Ovary (tissue), 9 donors: ENCODE results near the gene TM7SF2. TPM values are rescaled to one million over a fixed set of nuclear protein-coding genes. Genes with fewer than 3 reads are reported as not detected.
A peak's percentile ranks its signal among the peaks of the same experiment; 100 is the strongest.

Experiments
- DNase-seq, 5 donors: peaks; one replicate each; pipeline ENCODE4 v3.0.0-alpha.2; 2019 to 2020
- H3K27ac ChIP-seq, 2 donors: fragments of 200-600 bp; one replicate each; pipeline versions ENCODE4 v1.5.1 to v1.8.0; 2019 to 2022
- H3K27me3 ChIP-seq: fragments of 200-600 bp; one replicate; pipeline ENCODE4 v1.8.0; 2022
- H3K36me3 ChIP-seq: fragments of 200-600 bp; sonication (generic); one replicate; pipeline ENCODE4 v1.5.1; 2019
- H3K4me1 ChIP-seq: one replicate; pipeline ENCODE4 v1.8.1; 2013; ENCODE audit warnings: mild to moderate bottlenecking, moderate library complexity; ENCODE audit not compliant: insufficient read depth
- H3K4me3 ChIP-seq: fragments of 200-600 bp; sonication (generic); one replicate; pipeline ENCODE4 v1.5.1; 2017
- H3K9me3 ChIP-seq, 2 donors: fragments of 200-600 bp in 1 of 2; sonication (generic) in 1 of 2; one replicate each; pipeline versions ENCODE4 v1.5.1 to v1.8.1; 2013 to 2019; ENCODE audit warnings: mild to moderate bottlenecking in 1 of 2, moderate library complexity in 1 of 2
- EP300 ChIP-seq: sonication (generic); formaldehyde crosslinking; IDR thresholded peaks from one replicate; pipeline ENCODE4 v1.6.1; 2017; ENCODE audit warnings: antibody characterized with exemption
- POLR2A ChIP-seq: fragments of 450-650 bp; IDR thresholded peaks from one replicate; pipeline ENCODE4 v1.6.1; 2017; ENCODE audit warnings: antibody characterized with exemption, mild to moderate bottlenecking, moderate library complexity
- WGBS, 3 donors: extraction: QIAGEN DNeasy Blood & Tissue Kit in 1 of 3; methylation state at CpG; one replicate each; pipeline versions ENCODE4 v1.1.5 to v1.1.7; 2013 to 2017; 5-methylcytosine and 5-hydroxymethylcytosine counted together
- intact Hi-C, 4 donors: fragments of 100-400 bp; cut with DNase I; formaldehyde crosslinking; loops; one replicate each; pipeline versions ENCODE4 v1.11.0 to v1.15.1; 2022 to 2023
- polyA plus RNA-seq, 2 donors: library from polyadenylated mRNA; stranded (reverse); fragments of 200-250 nt in 1 of 2; fragments of 350-450 nt in 1 of 2; fragmentation: Illumina TruSeq in 1 of 2; extraction: RNeasy Lipid Tissue Mini Kit (QIAGEN cat#74804) in 1 of 2; gene quantifications; one replicate each; pipeline ENCODE4 v1.2.3, GENCODE V29; 2013 to 2014
- total RNA-seq, 7 donors: library from RNA; depleted of rRNA in 2 of 7; stranded (reverse); fragments of >200 nt in 2 of 7; fragmentation: NEBNext Ultra II Directional in 3 of 7; extraction: Animal tissue kit (Norgen Biotek cat#: 25700) in 3 of 7; gene quantifications; one replicate each; pipeline versions ENCODE4 v1.1.0 to v1.2.4, GENCODE V29; 2016 to 2023
- TF ChIP-seq, protein P1 (sequence below), 3 donors: fragments of 450-650 bp in 2 of 3; fragments of 200-600 bp in 1 of 3; IDR thresholded peaks; one replicate each; pipeline versions ENCODE4 v1.5.1 to v1.8.0; 2016 to 2022; ENCODE audit warnings: antibody characterized with exemption in 3 of 3, mild to moderate bottlenecking in 1 of 3
- donor health status: DM: no; HTN: no; CAD: no; lungs with moderate emphysema.
- donor health status: DM: no; HTN: no; CAD: no.
- donor health status: Bipolar disorder and iron deficiency.
- donor health status: DM: yes; HTN: yes; CAD: no.
- donor health status: DM: no; HTN: no; CAD: no.
- donor health status: DM: yes; HTN: yes; CAD: no.

The TM7SF2 gene
- total and polyA plus RNA-seq, 9 donors = 30.0 to 170 (median 76.3) TPM

DNA sequence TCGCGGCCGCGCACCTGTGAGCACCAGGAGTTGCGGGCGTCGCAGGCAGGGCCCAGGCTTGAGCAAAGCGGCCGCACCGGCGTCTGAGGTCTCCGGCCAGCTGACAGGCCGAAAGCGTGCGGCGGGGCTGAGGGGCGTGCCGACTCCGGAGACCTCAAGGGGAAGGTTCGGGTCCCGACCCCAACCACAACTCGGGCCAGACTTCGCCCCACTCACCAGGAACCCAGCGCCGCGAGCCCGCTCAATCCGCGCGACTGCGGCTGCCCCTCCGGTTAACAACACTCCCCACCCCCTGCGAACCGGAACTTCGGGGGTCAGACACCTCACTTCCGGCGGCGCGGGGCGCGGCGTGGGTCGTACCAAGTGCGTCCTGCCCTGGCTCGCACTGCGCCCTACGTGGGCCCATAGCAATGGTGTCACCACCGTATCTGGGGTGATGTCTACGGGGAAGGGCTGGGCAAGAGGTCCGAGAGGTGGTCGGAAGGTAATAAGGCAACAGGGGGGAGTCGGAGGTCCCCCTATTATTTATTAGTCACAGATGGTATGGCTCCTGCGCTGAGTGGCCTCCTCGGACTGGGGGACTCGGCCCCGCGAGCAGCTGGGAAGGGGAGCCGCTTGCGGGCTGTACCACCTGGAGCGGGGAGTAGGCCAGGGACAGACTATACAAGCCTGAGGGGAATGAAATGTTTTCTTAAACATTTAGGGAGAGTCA is 22.7 kb downstream of the TM7SF2 start, which contains the start of gene SYVN1:
Gene SYVN1 (minus strand): TSS at position 280 of the 712 bp plus-strand sequence. CDS start 918 bp downstream, outside the sequence.
- H3K27me3 ChIP-seq = no peaks in the 10 kb centered on the region
- H3K4me3 ChIP-seq = peak within 1 kb of the TSS; percentile 76
- TF ChIP-seq POLR2A (peak; percentile 95), EP300 (peak; percentile 33)
- TF ChIP-seq, protein P1, sequence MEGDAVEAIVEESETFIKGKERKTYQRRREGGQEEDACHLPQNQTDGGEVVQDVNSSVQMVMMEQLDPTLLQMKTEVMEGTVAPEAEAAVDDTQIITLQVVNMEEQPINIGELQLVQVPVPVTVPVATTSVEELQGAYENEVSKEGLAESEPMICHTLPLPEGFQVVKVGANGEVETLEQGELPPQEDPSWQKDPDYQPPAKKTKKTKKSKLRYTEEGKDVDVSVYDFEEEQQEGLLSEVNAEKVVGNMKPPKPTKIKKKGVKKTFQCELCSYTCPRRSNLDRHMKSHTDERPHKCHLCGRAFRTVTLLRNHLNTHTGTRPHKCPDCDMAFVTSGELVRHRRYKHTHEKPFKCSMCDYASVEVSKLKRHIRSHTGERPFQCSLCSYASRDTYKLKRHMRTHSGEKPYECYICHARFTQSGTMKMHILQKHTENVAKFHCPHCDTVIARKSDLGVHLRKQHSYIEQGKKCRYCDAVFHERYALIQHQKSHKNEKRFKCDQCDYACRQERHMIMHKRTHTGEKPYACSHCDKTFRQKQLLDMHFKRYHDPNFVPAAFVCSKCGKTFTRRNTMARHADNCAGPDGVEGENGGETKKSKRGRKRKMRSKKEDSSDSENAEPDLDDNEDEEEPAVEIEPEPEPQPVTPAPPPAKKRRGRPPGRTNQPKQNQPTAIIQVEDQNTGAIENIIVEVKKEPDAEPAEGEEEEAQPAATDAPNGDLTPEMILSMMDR (IDR thresholded peaks at IDR 0.05) = peak in 1 of 3 donors; percentile 8
- intact Hi-C loops = no loop called here
- no peaks in the 10 kb centered on the region for H3K9me3 ChIP-seq
- peak within 1 kb of the TSS; percentile 79 to 99 for H3K27ac ChIP-seq
- no peaks in the 10 kb centered on the region for H3K36me3 ChIP-seq
- WGBS, 3 donors = 0 to 1% (median 0%) methylated on average over 55 to 60 of the region's 60 CpGs
- peak; percentile 91 to 94 (median 92) for DNase-seq
- no peaks in the 10 kb centered on the region for H3K4me1 ChIP-seq

DNA sequence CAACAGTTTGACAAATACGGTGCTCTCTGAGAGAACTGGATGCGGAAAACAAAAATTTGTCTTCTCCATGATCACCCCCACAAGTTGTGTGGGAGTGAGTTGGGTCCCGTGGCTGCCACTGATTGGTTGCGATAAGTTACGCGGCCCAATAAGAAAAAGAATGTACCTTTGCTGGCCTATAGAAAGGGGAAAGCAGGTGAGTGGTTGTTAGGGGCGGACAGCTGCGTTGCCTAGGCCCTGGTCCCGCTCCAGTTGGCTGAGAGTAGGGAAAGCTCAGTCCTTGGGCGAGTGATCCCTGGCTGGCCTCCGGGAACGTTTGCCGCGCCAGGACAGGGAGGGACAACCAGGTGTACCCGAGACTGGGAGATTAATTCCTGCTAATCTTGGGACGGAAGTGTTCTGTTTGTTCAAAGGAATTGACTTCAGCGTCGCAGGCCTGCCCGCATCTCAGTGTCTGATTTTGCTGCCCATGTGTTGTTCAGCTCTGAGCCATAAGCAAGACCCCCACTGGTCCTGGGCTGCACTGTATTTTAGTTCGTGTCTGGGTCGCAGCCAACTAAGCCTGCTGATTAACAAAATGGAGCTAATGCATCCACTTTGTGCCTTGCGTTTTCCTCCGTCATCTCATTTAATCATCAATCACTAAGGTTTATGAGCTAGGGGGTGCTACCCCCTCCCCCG is 23.4 kb downstream of the TM7SF2 start:
- Histone ChIP-seq H3K27me3 (no peaks in the 10 kb centered on the region), H3K36me3 (no peaks in the 10 kb centered on the region), H3K4me3 (peak overlapping the region; percentile 76), H3K27ac (peak overlapping the region; percentile 79 to 99), H3K4me1 (no peaks in the 10 kb centered on the region), H3K9me3 (no peaks in the 10 kb centered on the region)
- WGBS, 3 donors = 1 to 2% (median 1%) methylated on average over 24 of the region's 24 CpGs
- TF ChIP-seq, protein P1 (IDR thresholded peaks at IDR 0.05) = no peak
- TF ChIP-seq EP300 (no peak), POLR2A (peak; percentile 15)
- peak; percentile 89 to 94 (median 93) for DNase-seq
- intact Hi-C loops = no loop called here

DNA sequence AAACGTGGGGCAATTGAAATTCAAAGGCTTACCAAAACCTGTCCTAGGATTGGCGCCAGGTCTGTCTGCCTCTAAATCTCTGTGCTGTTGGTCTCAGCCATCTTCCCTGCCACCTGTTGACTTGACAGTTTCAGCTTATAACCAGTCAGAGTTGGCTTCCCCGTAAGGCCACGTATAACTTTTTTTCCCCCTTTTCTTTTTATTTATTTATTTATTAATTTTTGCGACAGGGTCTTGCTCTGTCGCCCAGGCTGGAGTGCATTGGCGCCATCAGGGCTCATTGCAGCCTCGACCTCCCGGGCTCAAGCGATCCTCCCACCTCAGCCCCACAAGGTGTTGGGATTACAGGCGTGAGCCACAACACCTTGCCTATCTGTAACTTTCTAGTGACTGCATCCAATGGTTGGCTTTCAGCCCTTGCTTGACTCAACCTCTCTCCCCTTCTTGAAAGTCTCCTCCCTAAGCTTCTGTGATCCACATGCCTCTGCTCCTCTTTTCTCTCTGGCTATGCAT is 24.0 kb downstream of the TM7SF2 start:
- no peaks in the 10 kb centered on the region for H3K9me3 ChIP-seq
- peak overlapping the region in 1 of 2 donors; percentile 99 for H3K27ac ChIP-seq
- DNase-seq = no peak
- peak overlapping the region; percentile 76 for H3K4me3 ChIP-seq
- no peaks in the 10 kb centered on the region for H3K36me3 ChIP-seq
- H3K4me1 ChIP-seq = no peaks in the 10 kb centered on the region
- H3K27me3 ChIP-seq = no peaks in the 10 kb centered on the region
- WGBS, 3 donors = 28 to 46% (median 40%) methylated on average over 11 of the region's 11 CpGs
- intact Hi-C loops = no loop called here
- TF ChIP-seq POLR2A (no peak), EP300 (no peak)
- TF ChIP-seq, protein P1 (IDR thresholded peaks at IDR 0.05) = no peak

DNA sequence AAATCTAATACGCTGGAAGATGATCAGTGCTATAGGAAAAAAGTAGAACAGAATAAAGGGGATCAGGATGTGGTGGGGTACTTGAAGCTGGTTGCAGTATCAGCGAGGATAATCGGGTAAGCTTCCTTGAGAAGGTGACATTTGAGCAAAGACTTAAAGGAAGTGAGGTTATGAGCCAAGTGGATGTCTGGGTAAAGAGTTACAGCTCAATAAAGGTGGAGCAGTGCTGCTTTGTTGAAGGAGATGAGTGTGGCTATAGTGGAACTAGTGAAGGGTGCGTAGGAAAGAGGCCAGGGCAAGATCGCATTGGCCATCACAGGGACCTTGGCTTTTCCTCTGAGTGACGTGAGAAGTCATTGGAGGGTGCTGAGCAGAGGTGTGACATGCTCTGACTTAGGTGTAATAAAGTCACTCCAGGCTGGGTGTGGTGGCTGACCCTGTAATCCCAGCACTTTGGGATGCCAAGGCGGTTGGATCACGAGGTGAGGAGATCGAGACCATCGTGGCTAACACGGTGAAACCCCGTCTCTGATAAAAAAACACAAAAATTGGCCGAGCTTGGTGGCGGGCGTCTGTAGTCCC is 24.9 kb downstream of the TM7SF2 start:
- Histone ChIP-seq H3K4me3 (no peak overlapping the region), H3K9me3 (no peaks in the 10 kb centered on the region), H3K4me1 (no peaks in the 10 kb centered on the region), H3K27me3 (no peaks in the 10 kb centered on the region), H3K27ac (no peak overlapping the region), H3K36me3 (no peaks in the 10 kb centered on the region)
- no peak for DNase-seq
- TF ChIP-seq, protein P1 (IDR thresholded peaks at IDR 0.05) = no peak
- TF ChIP-seq EP300 (no peak), POLR2A (no peak)
- intact Hi-C loops = no loop called here
- 84 to 87% (median 85%) methylated on average over 15 of the region's 15 CpGs for WGBS, 3 donors
